Left ventricle myocardium superior (tissue), 1 donor: ENCODE data around the gene TECR. TPM values are rescaled to one million over a fixed set of nuclear protein-coding genes. Genes with fewer than 3 reads are reported as not detected.
A peak's percentile ranks its signal among the peaks of the same experiment; 100 is the strongest.
"Not testable (repeated sequence)": the region's sequence is repeated elsewhere in the genome, so short reads cannot be mapped to it uniquely, and the experiment has no call there.

Experiments used
- ATAC-seq: fragments of 200-7000 bp; cut with Tn5 transposase; one replicate; pipeline ENCODE4 v1.9.1; 2020; ENCODE audit warnings: mild to moderate bottlenecking, moderate library complexity
- DNase-seq: peaks from one replicate; pipeline ENCODE4 v3.0.0-alpha.2; 2020
- intact Hi-C: fragments of 100-400 bp; cut with micrococcal nuclease; formaldehyde crosslinking; loops from one replicate; pipeline ENCODE4 v1.11.0; 2022
- total RNA-seq: library from RNA; stranded (reverse); fragmentation: NEBNext Ultra II Directional; extraction: Animal tissue kit (Norgen Biotek cat#: 25700); gene quantifications from one replicate; pipeline ENCODE4 v1.2.1, GENCODE V29; 2021
- donor health status: DM: no; HTN: yes; CAD: no; lungs with severe emphysema.

Gene TECR
- total RNA-seq, 1 donor from 2014 or later, result 86.4 TPM

DNA sequence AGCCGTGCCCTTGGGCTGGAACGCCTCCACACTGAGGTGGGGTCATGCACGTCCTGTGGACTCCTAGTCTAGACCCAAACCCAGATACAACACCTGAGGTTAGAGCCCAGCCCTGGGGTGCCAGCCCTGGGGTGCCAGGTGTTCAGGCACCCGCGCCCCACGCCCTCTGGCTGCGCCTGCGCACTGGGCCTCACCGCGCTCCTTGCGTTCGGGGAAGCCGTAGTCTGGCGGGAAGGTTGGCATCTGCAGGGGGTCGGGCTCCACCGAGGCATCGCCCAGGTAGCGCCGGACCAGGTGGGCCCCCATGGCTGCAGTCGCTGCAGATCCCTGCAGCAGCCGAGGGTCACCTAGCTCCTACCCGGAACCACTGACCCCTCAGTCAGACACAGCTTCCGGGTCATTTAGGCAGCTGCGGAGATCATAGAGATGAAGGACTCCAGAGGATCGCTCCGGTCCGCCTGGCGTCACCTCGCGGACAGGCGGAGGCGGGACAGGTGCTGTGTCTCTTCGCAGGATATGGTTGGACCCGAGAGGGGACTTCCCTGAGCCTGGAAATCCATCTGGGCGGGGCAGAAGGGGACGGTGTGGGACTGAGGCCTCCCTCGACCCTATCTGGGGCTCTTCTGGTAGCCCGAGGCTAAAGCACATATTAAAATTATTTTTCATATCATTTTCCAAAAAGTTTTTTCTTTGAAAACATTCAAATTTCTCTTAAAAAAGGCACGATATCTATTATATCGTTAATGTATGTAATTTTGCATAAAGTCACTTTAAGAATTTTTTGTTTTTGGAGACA, 42.5 kb downstream of the TECR start, which contains the start of gene NDUFB7:
Gene NDUFB7, minus strand, starts transcription at position 372 of the 796 bp plus-strand sequence. Its CDS starts 66 bp downstream, at position 306.
- DNase-seq, result peak; percentile 94
- intact Hi-C loops, result no loop called here
- ATAC-seq, result peak; percentile 97

GRCh38 chr19:14575428-14575980, 46.1 kb downstream of the TECR start:
- no peak for DNase-seq
- ATAC-seq, result no peak
- intact Hi-C loops, result no loop called here

DNA sequence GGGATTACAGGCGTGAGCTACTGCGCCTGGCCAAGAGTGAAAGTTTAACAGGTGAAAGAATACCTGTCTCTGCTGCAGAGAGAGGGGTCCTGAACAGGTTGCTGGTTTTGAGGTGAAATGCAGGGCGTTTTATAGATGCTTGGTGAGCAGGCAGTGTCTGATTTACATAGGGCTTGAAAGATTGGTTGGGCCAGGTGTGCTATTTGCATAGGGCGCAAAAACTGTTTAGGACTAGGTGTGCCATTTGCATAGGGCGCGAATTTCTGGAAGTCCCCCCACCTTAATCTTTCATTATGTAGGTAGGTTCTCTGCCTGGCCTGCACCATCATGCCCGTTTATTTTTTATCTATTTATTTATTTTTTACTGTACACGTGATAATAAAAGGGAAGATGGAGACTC, 47.0 kb downstream of the TECR start:
- ATAC-seq (no peak), DNase-seq (no peak)
- intact Hi-C loops, result no loop called here

GRCh38 chr19:14577264-14577663, 47.9 kb downstream of the TECR start:
- no peak for ATAC-seq
- DNase-seq, result no peak
- intact Hi-C loops, result no loop called here

DNA sequence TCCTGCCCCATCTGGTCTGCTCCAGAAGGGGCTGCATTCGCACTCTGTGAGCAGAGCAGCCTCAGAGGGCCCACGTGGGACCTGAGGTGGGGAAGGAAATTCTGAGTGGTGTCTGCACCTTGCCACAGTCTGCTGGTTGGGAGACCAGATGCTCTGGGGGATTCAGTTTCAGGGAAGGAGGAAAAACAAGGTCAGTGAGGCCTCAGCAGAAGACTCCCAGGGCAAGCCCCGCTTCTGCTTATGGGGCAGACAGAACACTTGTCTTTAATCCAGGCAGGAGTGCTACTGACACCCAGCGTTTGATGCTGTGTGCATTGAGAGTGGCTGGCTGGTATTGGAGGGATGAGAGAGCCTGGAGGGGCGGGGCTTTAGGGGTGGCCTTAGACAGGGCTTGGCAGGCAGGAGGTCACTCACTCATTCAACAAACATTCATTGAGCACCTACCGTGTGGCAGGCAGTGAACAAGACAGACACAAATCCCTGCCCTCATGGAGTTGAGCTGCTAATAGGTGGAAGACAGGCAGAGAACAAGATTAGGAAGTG, 48.6 kb downstream of the TECR start:
- ATAC-seq (no peak), DNase-seq (no peak)
- intact Hi-C loops, result no loop called here

DNA sequence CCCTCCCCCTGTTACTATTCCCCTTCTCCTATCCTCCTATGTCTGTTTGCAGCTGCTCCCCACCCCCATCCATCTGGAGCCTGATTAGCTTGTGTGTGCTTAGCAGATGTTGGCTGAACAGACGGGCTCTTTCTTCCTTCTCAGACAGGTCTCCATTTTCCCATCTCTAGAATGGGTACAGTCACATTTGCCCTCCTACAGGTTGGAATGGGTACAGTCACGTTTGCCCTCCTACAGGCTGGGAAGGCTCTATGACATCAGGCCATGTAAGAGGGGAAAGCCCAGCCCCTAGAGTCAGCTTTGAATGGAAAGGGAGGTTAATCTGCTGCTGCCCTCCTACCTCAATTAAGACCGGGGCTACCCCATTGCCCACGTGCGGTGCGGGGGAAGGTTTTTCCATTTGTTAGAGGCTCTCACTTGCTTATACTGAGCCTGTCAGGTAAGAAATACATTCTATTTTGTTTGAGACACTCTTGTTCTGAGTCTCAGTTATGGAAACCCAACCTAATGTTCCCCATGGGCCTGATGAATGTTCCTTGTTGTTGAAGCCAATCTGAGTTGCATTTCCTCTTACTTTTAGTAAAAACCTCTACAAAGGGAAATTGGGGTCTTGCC, 51.3 kb downstream of the TECR start:
- DNase-seq (no peak), ATAC-seq (no peak)
- intact Hi-C loops, result no loop called here

GRCh38 chr19:14582894-14583340, 53.5 kb downstream of the TECR start, which contains the start of gene CLEC17A:
Gene CLEC17A, plus strand, starts transcription at chr19:14583084. Its CDS starts 77 bp downstream, at chr19:14583161.
- DNase-seq (no peak), ATAC-seq (no peak)
- intact Hi-C loops, result no loop called here

- ATAC-seq, intact Hi-C loops, DNase-seq: not testable (repeated sequence)
Measured at GRCh38 chr19:14584372-14584771, 55.0 kb downstream of the TECR start.

- intact Hi-C loops, ATAC-seq, DNase-seq: not testable (repeated sequence)
Measured at GRCh38 chr19:14585187-14585586, 55.8 kb downstream of the TECR start.

GRCh38 chr19:14589433-14589832, 60.0 kb downstream of the TECR start:
- ATAC-seq, DNase-seq, intact Hi-C loops: not testable (repeated sequence)

DNA sequence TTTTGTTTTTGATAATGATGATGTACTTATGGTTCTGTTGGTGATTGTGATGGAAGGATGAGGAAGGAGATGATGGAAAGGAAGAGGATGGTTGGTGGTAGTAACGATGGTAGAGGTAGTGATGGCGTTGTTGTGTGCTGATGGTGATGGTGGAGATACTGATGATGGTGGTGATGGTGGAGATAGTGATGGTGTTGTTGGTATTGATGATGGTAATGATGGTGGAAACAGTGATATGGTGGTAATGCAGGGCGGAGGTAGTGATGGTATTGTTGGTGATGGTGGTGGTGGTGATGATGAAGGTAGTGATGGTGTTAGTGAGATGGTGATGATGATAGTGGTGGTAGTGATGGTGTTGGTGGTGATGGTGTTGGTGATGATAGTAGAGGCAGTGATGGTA, 66.2 kb downstream of the TECR start:
- DNase-seq, result no peak
- no peak for ATAC-seq
- intact Hi-C loops, result no loop called here

DNA sequence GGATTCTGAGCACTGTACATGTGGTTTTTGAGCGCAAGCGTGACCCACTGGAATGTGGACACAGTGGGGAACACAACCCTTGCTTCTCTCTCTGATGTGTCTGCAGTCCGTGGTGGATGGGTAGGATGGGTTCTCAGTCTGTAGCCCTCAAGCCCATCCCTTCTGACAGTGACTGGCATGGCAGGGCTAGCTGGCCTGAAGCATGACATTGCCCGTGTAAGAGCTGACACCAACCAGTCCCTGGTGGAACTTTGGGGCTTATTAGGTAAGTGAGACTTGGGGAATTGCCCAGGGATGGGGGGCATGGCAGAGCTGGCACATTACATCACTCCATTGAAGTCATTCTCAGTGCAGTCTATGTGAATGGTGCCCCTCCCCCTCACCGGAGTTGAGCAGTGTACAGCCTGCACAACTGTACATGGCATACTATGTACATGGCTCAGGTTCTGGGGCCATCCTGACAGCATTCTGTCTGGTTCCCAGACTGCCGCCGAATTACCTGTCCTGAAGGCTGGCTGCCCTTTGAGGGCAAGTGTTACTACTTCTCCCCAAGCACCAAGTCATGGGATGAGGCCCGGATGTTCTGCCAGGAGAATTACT, 70.3 kb downstream of the TECR start:
- intact Hi-C loops, result no loop called here
- ATAC-seq, result no peak
- no peak for DNase-seq

GRCh38 chr19:14603990-14604387, 74.6 kb downstream of the TECR start:
- intact Hi-C loops, result no loop called here
- ATAC-seq (no peak), DNase-seq (no peak)

DNA sequence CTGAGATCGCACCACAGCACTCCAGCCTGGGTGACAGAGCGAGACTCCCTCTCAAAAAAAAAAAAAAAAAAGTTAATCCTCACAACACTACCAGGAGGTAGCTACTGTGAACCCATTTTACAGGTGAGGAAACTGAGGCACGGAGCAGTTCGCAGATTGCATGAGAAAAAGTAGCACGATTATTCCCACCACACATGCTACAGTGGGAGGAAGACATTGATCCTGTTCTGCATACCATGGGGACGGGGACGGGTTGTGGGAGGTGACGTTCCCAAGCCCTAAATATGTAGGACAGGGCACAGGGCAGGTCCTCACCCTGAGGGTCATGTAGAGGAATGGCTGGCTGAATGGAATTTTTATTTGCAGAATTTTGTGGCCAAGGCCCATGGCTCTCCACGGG, 77.2 kb downstream of the TECR start:
- intact Hi-C loops, result no loop called here
- no peak for ATAC-seq
- DNase-seq, result no peak

DNA sequence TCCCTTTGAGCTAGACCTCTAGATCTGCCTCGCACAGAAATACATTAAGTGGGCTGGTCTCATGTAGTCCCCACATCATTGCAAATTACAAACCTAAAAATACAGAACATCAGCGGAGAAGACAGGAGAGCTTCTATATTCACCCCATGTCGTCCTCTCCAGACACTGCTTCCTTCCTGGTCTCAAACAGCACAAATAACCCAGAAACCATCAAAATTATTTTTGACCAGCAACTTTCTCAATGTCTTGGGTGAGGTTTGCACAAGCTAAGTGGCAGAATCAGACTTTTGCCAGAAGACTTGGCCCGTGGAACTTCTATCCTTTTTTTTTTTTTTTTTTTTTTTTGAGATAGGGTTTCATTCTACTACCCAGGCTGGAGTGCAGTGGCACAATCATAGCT, 81.7 kb downstream of the TECR start:
- intact Hi-C loops, result no loop called here
- no peak for ATAC-seq

DNA sequence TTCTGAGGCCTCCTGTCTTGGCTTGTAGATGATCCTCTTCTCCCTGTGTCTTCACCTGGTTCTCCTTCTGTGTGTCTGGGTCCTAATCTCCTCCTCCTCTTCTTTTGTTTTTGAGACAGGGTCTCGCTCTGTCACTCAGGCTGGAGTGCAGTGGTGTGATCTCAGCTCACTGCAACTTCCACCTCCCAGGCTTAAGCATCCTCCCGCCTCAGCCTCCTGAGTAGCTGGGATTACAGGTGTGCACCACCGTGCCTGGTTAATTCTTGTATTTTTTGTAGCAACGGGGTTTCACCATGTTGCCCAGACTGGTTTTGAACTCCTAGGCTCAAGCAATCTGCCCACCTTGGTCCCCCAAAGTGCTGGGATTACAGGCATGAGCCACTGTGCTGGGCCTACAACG, 82.8 kb downstream of the TECR start:
- intact Hi-C loops, DNase-seq, ATAC-seq: not testable (repeated sequence)

More for the DNA sequence above, 81.7 kb downstream of the TECR start:
- no peak for DNase-seq

- ATAC-seq (no peak), DNase-seq (no peak)
- intact Hi-C loops, result no loop called here
Measured at GRCh38 chr19:14612657-14613056, 83.3 kb downstream of the TECR start.

DNA sequence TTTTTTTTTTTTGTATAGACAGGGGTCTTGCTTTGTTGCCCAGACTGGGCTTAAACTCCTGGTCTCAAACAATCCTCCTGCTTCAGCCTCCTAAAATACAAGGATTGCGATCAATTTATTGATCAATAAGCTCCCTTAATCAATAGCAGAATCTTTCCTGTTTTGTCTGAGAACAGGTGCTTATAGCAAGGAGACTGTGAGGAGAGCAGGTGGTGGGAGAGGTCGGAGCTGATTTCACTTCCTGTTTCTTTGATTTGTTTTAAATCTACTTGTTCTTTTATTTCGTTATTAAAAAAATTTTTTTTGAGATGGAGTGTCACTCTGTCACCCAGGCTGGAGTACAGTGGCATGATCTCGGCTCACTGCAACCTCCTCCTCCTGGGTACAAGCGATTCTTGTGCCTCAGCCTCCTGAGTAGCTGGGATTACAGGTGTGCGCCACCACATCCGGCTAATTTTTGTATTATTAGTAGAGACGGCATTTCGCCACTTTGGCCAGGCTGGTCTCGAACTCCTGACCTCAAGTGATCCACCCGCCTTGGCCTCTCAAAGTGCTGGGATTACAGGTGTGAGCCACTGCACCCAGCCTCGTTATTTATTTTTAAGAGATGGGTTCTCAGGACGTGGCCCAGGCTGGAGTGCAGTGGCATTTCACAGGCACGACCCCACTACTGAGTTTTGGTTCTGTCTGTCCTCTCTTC, 84.2 kb downstream of the TECR start:
- DNase-seq, ATAC-seq, intact Hi-C loops: not testable (repeated sequence)

GRCh38 chr19:14614099-14614412, 84.7 kb downstream of the TECR start:
- intact Hi-C loops, result no loop called here
- DNase-seq, result no peak
- ATAC-seq, result no peak
